Pancreas (tissue), 10 donors: ENCODE data around the gene WNT16. TPM values are rescaled to one million over a fixed set of nuclear protein-coding genes. Genes with fewer than 3 reads are reported as not detected.

Experiments
- ATAC-seq, 4 donors: fragments of 200-7000 bp; cut with Tn5 transposase; one replicate each; pipeline versions ENCODE4 v1.8.0 to v1.9.1; 2020; ENCODE audit warnings: mild to moderate bottlenecking in 4 of 4, moderate library complexity in 4 of 4
- DNase-seq, 6 donors: peaks; one replicate each; pipeline ENCODE4 v3.0.0-alpha.2; 2020
- FAIRE-seq: peaks from 2 replicates; lab custom pipeline; 2012; peaks lifted over from hg19 to GRCh38; lab: Jason Lieb, UNC
- H3K27ac ChIP-seq, 4 donors: fragments of 200-600 bp; sonication (generic); 1 replicate in 3 of 4; 2 replicates in 1 of 4; pipeline versions ENCODE4 v1.5.0 to v1.8.0; 2020
- H3K27me3 ChIP-seq, 4 donors: fragments of 200-600 bp; one replicate each; pipeline ENCODE4 v1.8.0; 2021
- H3K36me3 ChIP-seq, 3 donors: fragments of 200-600 bp; sonication (generic) in 1 of 3; one replicate each; pipeline versions ENCODE4 v1.5.0 to v1.8.0; 2020 to 2021
- H3K4me1 ChIP-seq, 3 donors: fragments of 200-600 bp; one replicate each; pipeline ENCODE4 v1.8.0; 2021
- H3K4me3 ChIP-seq, 4 donors: fragments of 200-600 bp; sonication (generic) in 2 of 4; one replicate each; pipeline versions ENCODE4 v1.5.0 to v1.8.0; 2020 to 2021
- H3K9me3 ChIP-seq, 4 donors: fragments of 200-600 bp; one replicate each; pipeline ENCODE4 v1.8.0; 2021
- WGBS, 2 donors: extraction: QIAGEN DNeasy Blood & Tissue Kit; methylation state at CpG; one replicate each; pipeline ENCODE4 v1.1.7; 2013; 5-methylcytosine and 5-hydroxymethylcytosine counted together
- intact Hi-C, 3 donors: fragments of 100-400 bp; cut with DNase I; formaldehyde crosslinking; loops; one replicate each; pipeline versions ENCODE4 v1.11.1 to v1.14.2; 2022
- polyA plus RNA-seq, 2 donors: library from polyadenylated mRNA; stranded (reverse); fragments of 200-250 nt; gene quantifications; one replicate each; pipeline ENCODE4 v1.2.3, GENCODE V29; 2013
- total RNA-seq, 6 donors: library from RNA; stranded (reverse); fragmentation: NEBNext Ultra II Directional in 4 of 6; extraction: Animal tissue kit (Norgen Biotek cat#: 25700) in 4 of 6; gene quantifications; one replicate each; pipeline versions ENCODE4 v1.2.1 to v1.2.4, GENCODE V29; 2021 to 2023
- TF ChIP-seq, protein P1 (sequence below), 4 donors: fragments of 200-600 bp; sonication (generic) in 3 of 4; IDR thresholded peaks; one replicate each; pipeline versions ENCODE4 v1.5.0 to v1.8.0; 2021; ENCODE audit warnings: antibody characterized with exemption in 4 of 4
- donor health status: healthy with polysubstance abuse.
- donor health status: DM: no; HTN: no; CAD: no; lungs with moderate emphysema.
- donor health status: DM: no; HTN: no; CAD: no.
- donor health status: control.
- donor health status: control.
- donor health status: Bipolar disorder and iron deficiency.
- donor health status: DM: yes; HTN: yes; CAD: no.
- donor health status: DM: no; HTN: no; CAD: no.
- donor health status: DM: no; HTN: no; CAD: no.
- donor health status: DM: yes; HTN: yes; CAD: no.

WNT16 gene
- total and polyA plus RNA-seq, 8 donors = 0.05 to 0.06 TPM; not detected in 6

DNA sequence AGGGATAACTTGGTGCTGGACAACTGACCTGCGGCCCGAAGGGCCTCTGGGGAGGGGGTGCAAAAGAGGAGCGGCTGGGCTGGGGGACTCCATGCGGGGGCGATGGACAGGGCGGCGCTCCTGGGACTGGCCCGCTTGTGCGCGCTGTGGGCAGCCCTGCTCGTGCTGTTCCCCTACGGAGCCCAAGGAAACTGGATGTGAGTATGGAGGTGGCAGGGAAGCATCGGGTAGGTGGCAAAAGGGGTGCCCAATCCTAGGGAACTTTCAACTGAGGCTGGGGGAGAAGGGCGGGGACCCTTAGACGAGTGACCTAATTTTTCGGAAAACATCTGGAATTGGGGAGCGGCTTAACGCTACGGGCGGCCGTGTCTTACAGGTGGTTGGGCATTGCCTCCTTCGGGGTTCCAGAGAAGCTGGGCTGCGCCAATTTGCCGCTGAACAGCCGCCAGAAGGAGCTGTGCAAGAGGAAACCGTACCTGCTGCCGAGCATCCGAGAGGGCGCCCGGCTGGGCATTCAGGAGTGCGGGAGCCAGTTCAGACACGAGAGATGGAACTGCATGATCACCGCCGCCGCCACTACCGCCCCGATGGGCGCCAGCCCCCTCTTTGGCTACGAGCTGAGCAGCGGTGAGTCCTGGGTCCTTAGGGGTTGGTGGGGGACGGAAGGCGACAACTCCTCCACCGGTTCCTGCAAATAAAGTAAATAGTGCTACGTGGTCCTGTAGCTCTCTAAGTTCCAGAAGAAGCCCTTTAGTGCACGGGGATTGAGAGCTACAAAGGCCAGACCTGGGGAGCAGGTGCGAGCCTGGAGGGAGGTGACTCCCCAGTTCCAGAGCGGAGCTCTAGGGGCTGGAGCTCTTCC, 622 bp downstream of the WNT16 start:
- H3K27me3 ChIP-seq = peaks cover 6 to 57% (median 18%) of the 10 kb centered on the region in 4 donors
- H3K4me3 ChIP-seq = peak overlapping the region in 3 of 4 donors; percentile 2 to 32 (median 14)
- ATAC-seq = peak; percentile 46 to 83 (median 77)
- TF ChIP-seq, protein P1, sequence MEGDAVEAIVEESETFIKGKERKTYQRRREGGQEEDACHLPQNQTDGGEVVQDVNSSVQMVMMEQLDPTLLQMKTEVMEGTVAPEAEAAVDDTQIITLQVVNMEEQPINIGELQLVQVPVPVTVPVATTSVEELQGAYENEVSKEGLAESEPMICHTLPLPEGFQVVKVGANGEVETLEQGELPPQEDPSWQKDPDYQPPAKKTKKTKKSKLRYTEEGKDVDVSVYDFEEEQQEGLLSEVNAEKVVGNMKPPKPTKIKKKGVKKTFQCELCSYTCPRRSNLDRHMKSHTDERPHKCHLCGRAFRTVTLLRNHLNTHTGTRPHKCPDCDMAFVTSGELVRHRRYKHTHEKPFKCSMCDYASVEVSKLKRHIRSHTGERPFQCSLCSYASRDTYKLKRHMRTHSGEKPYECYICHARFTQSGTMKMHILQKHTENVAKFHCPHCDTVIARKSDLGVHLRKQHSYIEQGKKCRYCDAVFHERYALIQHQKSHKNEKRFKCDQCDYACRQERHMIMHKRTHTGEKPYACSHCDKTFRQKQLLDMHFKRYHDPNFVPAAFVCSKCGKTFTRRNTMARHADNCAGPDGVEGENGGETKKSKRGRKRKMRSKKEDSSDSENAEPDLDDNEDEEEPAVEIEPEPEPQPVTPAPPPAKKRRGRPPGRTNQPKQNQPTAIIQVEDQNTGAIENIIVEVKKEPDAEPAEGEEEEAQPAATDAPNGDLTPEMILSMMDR (IDR thresholded peaks at IDR 0.05) = no peak
- no peaks in the 10 kb centered on the region for H3K36me3 ChIP-seq
- no peak overlapping the region for H3K27ac ChIP-seq
- WGBS, 2 donors = 5 to 6% methylated on average over 46 to 47 of the region's 47 CpGs
- no peaks in the 10 kb centered on the region for H3K9me3 ChIP-seq
- intact Hi-C loops = no loop called here
- peaks cover 0 to 12% (median 8%) of the 10 kb centered on the region in 3 donors for H3K4me1 ChIP-seq
- peak in 5 of 6 donors; percentile 21 to 74 (median 47) for DNase-seq
- FAIRE-seq = no peak

- FAIRE-seq (no peak), ATAC-seq (peak in 3 of 4 donors; percentile 48 to 63 (median 50))
These were observed 1.4 kb downstream of the WNT16 start for GRCh38 chr7:121330053-121330833.

GRCh38 chr7:121331048-121331447, 2.2 kb downstream of the WNT16 start:
- no peak for ATAC-seq

More at GRCh38 chr7:121330053-121330833, 1.4 kb downstream of the WNT16 start:
- WGBS, 2 donors = 2 to 4% methylated on average over 52 of the region's 52 CpGs
- Histone ChIP-seq H3K27me3 (peaks cover 6 to 66% (median 18%) of the 10 kb centered on the region in 4 donors), H3K36me3 (no peaks in the 10 kb centered on the region), H3K4me3 (peak overlapping the region in 3 of 4 donors; percentile 2 to 32 (median 14)), H3K27ac (no peak overlapping the region), H3K9me3 (no peaks in the 10 kb centered on the region), H3K4me1 (peaks cover 0 to 12% (median 8%) of the 10 kb centered on the region in 3 donors)
- peak in 2 of 6 donors; percentile 35 to 49 for DNase-seq
- intact Hi-C loops = no loop called here
- TF ChIP-seq, protein P1 (IDR thresholded peaks at IDR 0.05) = no peak

DNA sequence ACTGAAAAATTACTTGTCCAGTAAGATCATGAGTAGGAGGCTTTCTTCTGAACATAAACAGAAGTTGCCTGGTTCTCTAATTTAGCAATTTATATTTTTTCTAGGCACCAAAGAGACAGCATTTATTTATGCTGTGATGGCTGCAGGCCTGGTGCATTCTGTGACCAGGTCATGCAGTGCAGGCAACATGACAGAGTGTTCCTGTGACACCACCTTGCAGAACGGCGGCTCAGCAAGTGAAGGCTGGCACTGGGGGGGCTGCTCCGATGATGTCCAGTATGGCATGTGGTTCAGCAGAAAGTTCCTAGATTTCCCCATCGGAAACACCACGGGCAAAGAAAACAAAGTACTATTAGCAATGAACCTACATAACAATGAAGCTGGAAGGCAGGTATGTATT, 2.8 kb downstream of the WNT16 start:
- H3K4me3 ChIP-seq = no peak overlapping the region
- H3K4me1 ChIP-seq = peaks cover 0 to 12% (median 8%) of the 10 kb centered on the region in 3 donors
- DNase-seq = no peak
- no peaks in the 10 kb centered on the region for H3K36me3 ChIP-seq
- FAIRE-seq = no peak
- no peaks in the 10 kb centered on the region for H3K9me3 ChIP-seq
- peaks cover 6 to 64% (median 18%) of the 10 kb centered on the region in 4 donors for H3K27me3 ChIP-seq
- TF ChIP-seq, protein P1 (IDR thresholded peaks at IDR 0.05) = no peak
- intact Hi-C loops = no loop called here
- no peak for ATAC-seq
- no peak overlapping the region for H3K27ac ChIP-seq
- WGBS, 2 donors = 78 to 87% methylated on average over 5 of the region's 5 CpGs

More at GRCh38 chr7:121331048-121331447, 2.2 kb downstream of the WNT16 start:
- Histone ChIP-seq H3K4me3 (no peak overlapping the region), H3K27ac (no peak overlapping the region), H3K4me1 (peaks cover 0 to 12% (median 8%) of the 10 kb centered on the region in 3 donors), H3K36me3 (no peaks in the 10 kb centered on the region), H3K27me3 (peaks cover 6 to 67% (median 18%) of the 10 kb centered on the region in 4 donors), H3K9me3 (no peaks in the 10 kb centered on the region)
- TF ChIP-seq, protein P1 (IDR thresholded peaks at IDR 0.05) = no peak
- 77 to 78% methylated on average over 4 of the region's 4 CpGs for WGBS, 2 donors
- intact Hi-C loops = no loop called here
- FAIRE-seq (no peak), DNase-seq (no peak)
